Measurements from ENCODE around the gene TIFAB.

- TF ChIP-seq TEAD4 (IDR thresholded peaks at IDR 0.05; ENCODE audit: borderline replicate concordance, insufficient read depth) (no peak), CTCF (IDR thresholded peaks at IDR 0.05) (no peak), IRF3 (IDR thresholded peaks at IDR 0.05; ENCODE audit: low read depth, low read length) (no peak), EZH2phosphoT487 (IDR thresholded peaks at IDR 0.05; ENCODE audit: borderline replicate concordance, low read depth) (no peak), USF2 (IDR thresholded peaks at IDR 0.05; ENCODE audit: borderline replicate concordance, low read depth, low read length) (no peak), RCOR1 (IDR thresholded peaks at IDR 0.05; ENCODE audit: low read length) (no peak), RFX5 (IDR thresholded peaks at IDR 0.05; ENCODE audit: low read length) (no peak), TAF1 (IDR thresholded peaks at IDR 0.05; ENCODE audit: borderline replicate concordance, low read depth, low read length) (no peak)
These were observed 22.1 kb downstream of the TIFAB start for GRCh38 chr5:135430135-135430437.
